Thyroid gland (tissue), 4 donors: ENCODE data around the gene SH3D19. TPM values are rescaled to one million over a fixed set of nuclear protein-coding genes. Genes with fewer than 3 reads are reported as not detected.
"Not testable (repeated sequence)": the region's sequence is repeated elsewhere in the genome, so short reads cannot be mapped to it uniquely, and the experiment has no call there.

ENCODE experiments used
- DNase-seq, 2 donors: peaks; one replicate each; pipeline ENCODE4 v3.0.0-alpha.2; 2019
- H3K27ac ChIP-seq, 3 donors: fragments of 200-600 bp; sonication (generic); 1 replicate in 2 of 3; 2 replicates in 1 of 3; pipeline ENCODE4 v1.5.1; 2016 to 2019; ENCODE audit warnings: mild to moderate bottlenecking in 1 of 3, moderate library complexity in 1 of 3
- H3K27me3 ChIP-seq: fragments of 200-600 bp; sonication (generic); one replicate; pipeline ENCODE4 v1.5.1; 2019
- H3K36me3 ChIP-seq, 2 donors: fragments of 200-600 bp; sonication (generic); one replicate each; pipeline ENCODE4 v1.5.1; 2016 to 2019
- H3K4me1 ChIP-seq, 2 donors: fragments of 200-600 bp; sonication (generic); one replicate each; pipeline ENCODE4 v1.5.1; 2017 to 2019
- H3K4me3 ChIP-seq, 3 donors: fragments of 200-600 bp; sonication (generic); replicated peaks in 1 of 3; 1 replicate in 2 of 3; 2 replicates in 1 of 3; pipeline ENCODE4 v1.5.1; 2016; ENCODE audit warnings: mild to moderate bottlenecking in 1 of 3
- H3K9me3 ChIP-seq: fragments of 200-600 bp; sonication (generic); one replicate; pipeline ENCODE4 v1.5.1; 2017
- POLR2A ChIP-seq, 2 donors: fragments of 450-650 bp; IDR thresholded peaks; one replicate each; pipeline ENCODE4 v1.6.1; 2017; ENCODE audit warnings: antibody characterized with exemption in 2 of 2, mild to moderate bottlenecking in 2 of 2, moderate library complexity in 1 of 2
- WGBS, 2 donors: methylation state at CpG; one replicate each; pipeline ENCODE4 v1.1.5; 2017; 5-methylcytosine and 5-hydroxymethylcytosine counted together
- intact Hi-C: fragments of 100-400 bp; cut with DNase I; formaldehyde crosslinking; loops from one replicate; pipeline ENCODE4 v1.15.1; 2023
- total RNA-seq, 4 donors: library from RNA; depleted of rRNA; stranded (reverse); fragments of >200 nt; gene quantifications; one replicate each; pipeline ENCODE4 v1.2.3, GENCODE V29; 2016
- TF ChIP-seq, protein P1 (sequence below), 6 experiments: fragments of 200-600 bp in 3 of 6; fragments of 450-650 bp in 3 of 6; sonication (generic) in 3 of 6; IDR thresholded peaks; one replicate each; pipeline ENCODE4 v1.5.1; 2016 to 2019; ENCODE audit warnings: antibody characterized with exemption in 6 of 6, mild to moderate bottlenecking in 2 of 6, inconsistent platforms in 1 of 6, moderate library complexity in 1 of 6

SH3D19 gene
- total RNA-seq, 4 donors from 2014 or later = 82.0 to 143 (median 113) TPM

DNA sequence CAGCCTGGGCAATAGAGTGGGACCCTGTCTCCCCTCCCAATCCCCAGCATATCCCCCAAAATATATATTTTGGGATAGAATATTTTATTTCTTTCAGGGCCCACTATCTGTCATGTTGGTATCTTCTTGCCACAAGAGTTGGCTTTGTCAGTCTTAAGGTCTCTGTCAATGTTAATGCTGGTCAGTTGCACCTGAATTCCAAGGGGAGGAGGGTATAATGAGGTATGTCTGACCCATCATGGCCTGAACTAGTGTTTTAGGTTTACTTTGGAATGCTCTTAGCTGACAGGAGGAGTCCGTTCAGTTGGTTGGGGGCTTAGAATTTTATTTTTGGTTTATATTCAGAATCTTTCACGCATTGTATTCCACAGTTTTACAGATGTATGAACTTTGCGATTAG, 232.2 kb downstream of the SH3D19 start:
- Histone ChIP-seq H3K4me3 (no peak overlapping the region), H3K27me3 (no peaks in the 10 kb centered on the region), H3K9me3 (no peaks in the 10 kb centered on the region), H3K27ac (no peak overlapping the region), H3K4me1 (peaks cover 5 to 12% of the 10 kb centered on the region in 2 donors), H3K36me3 (no peaks in the 10 kb centered on the region)
- TF ChIP-seq POLR2A (IDR thresholded peaks at IDR 0.05) = no peak
- TF ChIP-seq, protein P1, sequence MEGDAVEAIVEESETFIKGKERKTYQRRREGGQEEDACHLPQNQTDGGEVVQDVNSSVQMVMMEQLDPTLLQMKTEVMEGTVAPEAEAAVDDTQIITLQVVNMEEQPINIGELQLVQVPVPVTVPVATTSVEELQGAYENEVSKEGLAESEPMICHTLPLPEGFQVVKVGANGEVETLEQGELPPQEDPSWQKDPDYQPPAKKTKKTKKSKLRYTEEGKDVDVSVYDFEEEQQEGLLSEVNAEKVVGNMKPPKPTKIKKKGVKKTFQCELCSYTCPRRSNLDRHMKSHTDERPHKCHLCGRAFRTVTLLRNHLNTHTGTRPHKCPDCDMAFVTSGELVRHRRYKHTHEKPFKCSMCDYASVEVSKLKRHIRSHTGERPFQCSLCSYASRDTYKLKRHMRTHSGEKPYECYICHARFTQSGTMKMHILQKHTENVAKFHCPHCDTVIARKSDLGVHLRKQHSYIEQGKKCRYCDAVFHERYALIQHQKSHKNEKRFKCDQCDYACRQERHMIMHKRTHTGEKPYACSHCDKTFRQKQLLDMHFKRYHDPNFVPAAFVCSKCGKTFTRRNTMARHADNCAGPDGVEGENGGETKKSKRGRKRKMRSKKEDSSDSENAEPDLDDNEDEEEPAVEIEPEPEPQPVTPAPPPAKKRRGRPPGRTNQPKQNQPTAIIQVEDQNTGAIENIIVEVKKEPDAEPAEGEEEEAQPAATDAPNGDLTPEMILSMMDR (IDR thresholded peaks at IDR 0.05) = no peak
- 63% methylated on average over 3 of the region's 3 CpGs for WGBS, 2 donors
- no peak for DNase-seq
- intact Hi-C loops = loop anchor here (10.0 kb wide), 1 partner anchor 78 kb away; the partner anchor contains the start of gene LRBA

DNA sequence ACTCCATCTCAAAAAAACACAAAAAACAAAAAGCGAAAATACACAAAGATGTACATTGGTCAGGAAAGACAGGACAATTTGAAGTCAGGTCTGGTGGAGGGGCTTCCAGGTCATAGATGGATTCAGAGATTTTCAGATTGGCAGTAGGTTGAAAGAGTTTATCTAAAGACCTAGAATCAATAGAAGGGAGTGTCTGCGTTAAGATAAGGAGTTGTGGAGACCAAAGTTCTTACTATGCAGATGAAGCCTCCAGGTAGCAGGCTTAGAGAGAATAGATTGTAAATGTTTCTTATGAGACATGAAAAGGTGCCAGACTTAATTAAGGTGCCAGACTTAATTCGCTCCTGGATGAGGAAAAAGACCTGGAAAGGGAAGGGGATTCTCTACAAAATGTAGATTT, 232.9 kb downstream of the SH3D19 start:
- 86 to 88% methylated on average over 3 of the region's 3 CpGs for WGBS, 2 donors
- H3K27me3 ChIP-seq = no peaks in the 10 kb centered on the region

DNA sequence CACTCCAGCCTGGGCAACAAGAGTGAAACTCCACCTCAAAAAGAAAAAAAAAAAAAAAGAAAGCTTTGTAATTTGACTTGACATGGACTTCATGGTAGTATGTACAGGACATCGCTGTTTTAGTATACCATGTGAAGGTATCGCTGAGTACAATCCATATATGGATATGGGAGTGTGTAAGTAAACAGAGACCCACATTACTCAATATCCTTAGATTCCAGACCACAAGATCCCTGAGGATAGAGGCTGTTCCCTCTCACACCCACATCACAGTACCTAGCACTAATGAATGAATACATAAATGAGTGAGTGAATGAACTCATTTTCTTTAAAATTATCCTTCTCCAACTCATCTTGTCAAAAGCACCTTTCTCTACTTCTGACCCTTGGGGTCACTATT, 234.4 kb downstream of the SH3D19 start:
- Histone ChIP-seq H3K4me3 (no peak overlapping the region), H3K4me1 (peaks cover 0 to 7% of the 10 kb centered on the region in 2 donors), H3K27ac (no peak overlapping the region), H3K27me3 (no peaks in the 10 kb centered on the region), H3K9me3 (no peaks in the 10 kb centered on the region), H3K36me3 (no peaks in the 10 kb centered on the region)
- TF ChIP-seq POLR2A (IDR thresholded peaks at IDR 0.05) = no peak
- TF ChIP-seq, protein P1 (IDR thresholded peaks at IDR 0.05) = no peak
- DNase-seq = no peak
- WGBS, 2 donors = 91 to 99% methylated on average over 2 of the region's 2 CpGs
- intact Hi-C loops = loop anchor here (10.0 kb wide), 1 partner anchor 76 kb away; the partner anchor contains the start of gene LRBA

More for the DNA sequence above, 232.9 kb downstream of the SH3D19 start:
- Histone ChIP-seq H3K4me1 (peaks cover 0 to 9% of the 10 kb centered on the region in 2 donors), H3K36me3 (no peaks in the 10 kb centered on the region), H3K9me3 (no peaks in the 10 kb centered on the region), H3K4me3 (no peak overlapping the region), H3K27ac (no peak overlapping the region)
- intact Hi-C loops = loop anchor here (10.0 kb wide), 1 partner anchor 78 kb away; the partner anchor contains the start of gene LRBA
- DNase-seq = no peak
- TF ChIP-seq, protein P1 (IDR thresholded peaks at IDR 0.05) = no peak
- no peak for TF ChIP-seq POLR2A (IDR thresholded peaks at IDR 0.05)

DNA sequence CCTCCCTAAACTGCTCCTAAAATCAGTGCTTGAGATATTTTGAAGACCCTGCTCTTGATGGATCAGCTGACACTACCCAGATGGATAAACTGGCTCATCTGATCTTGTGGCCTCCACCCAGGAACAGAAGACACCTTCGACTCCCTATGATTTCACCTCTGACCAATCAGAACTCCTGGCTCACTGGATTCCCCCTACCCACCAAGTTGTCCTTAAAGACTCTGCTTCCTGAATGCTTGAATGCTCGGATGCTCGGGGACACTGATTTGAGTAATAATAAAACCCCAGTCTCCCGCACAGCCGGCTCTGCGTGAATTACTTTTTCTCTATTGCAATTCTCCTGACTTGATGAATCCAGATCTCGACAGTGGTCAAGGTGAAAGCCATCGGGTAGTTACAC, 237.9 kb downstream of the SH3D19 start:
- Histone ChIP-seq H3K27ac (no peak overlapping the region), H3K36me3 (no peaks in the 10 kb centered on the region), H3K9me3 (no peaks in the 10 kb centered on the region), H3K4me3 (no peak overlapping the region), H3K27me3 (no peaks in the 10 kb centered on the region), H3K4me1 (no peaks in the 10 kb centered on the region)
- intact Hi-C loops = no loop called here
- 75 to 80% methylated on average over 8 of the region's 8 CpGs for WGBS, 2 donors
- TF ChIP-seq POLR2A (IDR thresholded peaks at IDR 0.05) = no peak
- TF ChIP-seq, protein P1 (IDR thresholded peaks at IDR 0.05) = no peak
- DNase-seq = no peak

DNA sequence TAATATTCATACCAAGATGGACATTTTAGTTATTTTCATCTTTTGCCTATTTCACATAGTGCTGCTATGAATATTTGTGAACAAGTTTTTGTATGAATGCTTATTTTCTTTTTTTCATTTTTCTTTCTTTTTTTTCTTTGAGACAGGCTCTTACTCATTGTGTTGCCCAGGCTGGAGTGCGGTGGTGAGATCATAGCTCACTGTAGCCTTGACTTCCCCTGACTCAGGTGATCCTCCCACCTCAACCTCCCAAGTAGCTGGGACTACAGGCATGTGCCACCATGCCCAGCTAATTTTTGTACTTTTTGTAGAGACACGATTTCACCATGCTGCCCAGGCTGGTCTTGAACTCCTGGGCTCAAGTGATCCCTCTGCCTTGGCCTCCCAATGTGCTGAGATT, 247.4 kb downstream of the SH3D19 start:
- DNase-seq, H3K4me1 ChIP-seq, H3K27ac ChIP-seq, H3K27me3 ChIP-seq, H3K36me3 ChIP-seq, H3K4me3 ChIP-seq, intact Hi-C loops, H3K9me3 ChIP-seq: not testable (repeated sequence)
- 85 to 98% methylated on average over 2 of the region's 2 CpGs for WGBS, 2 donors
